ENCODE results near the gene SKP1. TPM values are rescaled to one million over a fixed set of nuclear protein-coding genes. Genes with fewer than 3 reads are reported as not detected.

SKP1 gene
- total RNA-seq, 1 experiment from 2014 or later: 348 TPM

DNA sequence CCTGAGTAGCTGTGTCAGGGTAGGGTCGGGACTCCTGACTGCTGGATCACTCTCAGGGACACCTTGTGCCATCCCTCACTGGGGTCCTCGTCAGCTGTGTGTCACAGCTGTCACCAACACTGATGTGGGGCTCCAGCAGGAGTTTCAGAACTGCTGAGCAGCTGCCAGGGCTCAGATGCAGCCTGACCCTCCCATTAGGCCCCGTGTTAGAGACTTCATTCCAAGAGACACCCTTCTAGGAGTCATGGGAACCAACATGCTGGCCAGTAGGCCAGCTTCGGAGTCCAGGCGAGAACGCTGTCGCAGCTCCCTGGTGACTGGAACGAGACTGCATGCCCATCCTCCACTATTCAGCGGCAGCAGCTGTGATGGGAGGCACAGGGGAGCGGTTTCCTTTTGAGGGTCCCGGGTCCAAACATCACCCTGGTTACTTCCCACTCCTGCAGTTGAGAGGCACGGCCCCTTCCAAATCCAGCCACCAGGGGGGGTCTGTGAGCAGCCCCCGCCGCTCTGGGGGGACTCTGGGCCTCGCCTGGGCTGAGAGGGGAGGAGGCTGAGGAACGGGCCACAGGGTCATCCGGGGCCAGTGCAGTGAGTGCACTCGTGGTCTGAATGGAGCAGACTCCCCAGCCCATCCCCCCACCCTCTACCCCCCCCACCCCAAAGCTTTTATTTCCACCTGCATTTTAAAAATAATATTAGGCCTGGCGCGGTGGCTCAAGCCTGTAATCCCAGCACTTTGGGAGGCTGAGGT is 74.9 kb downstream of the SKP1 start:
- no peaks in the 10 kb centered on the region for H3K4me1 ChIP-seq (ENCODE audit: insufficient read depth, low read length)
- no peak overlapping the region for H4K5ac ChIP-seq (ENCODE audit: insufficient read length, low read depth, low read length)
- no peaks in the 10 kb centered on the region for H3K23me2 ChIP-seq (ENCODE audit: insufficient read length, low read depth, low read length, poor library complexity, severe bottlenecking)
- no peaks in the 10 kb centered on the region for H3K79me1 ChIP-seq (ENCODE audit: insufficient read depth, low read depth, low read length, poor library complexity, severe bottlenecking)
- Mint-ChIP-seq H3K36me3 (ENCODE audit: insufficient read depth in 1 of 3, low read depth in 3 of 3) (no peaks in the 10 kb centered on the region), H3K4me1 (peaks cover 58 to 63% of the 10 kb centered on the region in 2 experiments), H3K9me3 (no peaks in the 10 kb centered on the region), H3K27ac (no peak overlapping the region; a peak in 1 of 7 replicates), H3K27me3 (ENCODE audit: low read depth) (peaks cover 65% of the 10 kb centered on the region), H3K4me3 (no peak overlapping the region; a peak in 1 of 5 replicates)
- H2BK120ac ChIP-seq (ENCODE audit: low read depth, low read length, poor library complexity, severe bottlenecking): no peak overlapping the region
- H2BK20ac ChIP-seq (ENCODE audit: low read depth, low read length, poor library complexity, severe bottlenecking): no peak overlapping the region
- no peak overlapping the region; the same call in 1 of the 2 replicates for H3K14ac ChIP-seq (ENCODE audit: insufficient read depth, low read length)
- H3K27ac ChIP-seq (ENCODE audit: insufficient read length, low read depth, low read length): no peak overlapping the region
- H4K8ac ChIP-seq (replicated peaks; ENCODE audit: insufficient read length, low read depth, low read length): no peak overlapping the region
- H2BK15ac ChIP-seq (ENCODE audit: low read depth, low read length): no peak overlapping the region
- no peak overlapping the region for H3K4ac ChIP-seq (ENCODE audit: low read depth, low read length)
- H3K9ac ChIP-seq (ENCODE audit: extremely low read depth, insufficient read length, low read length): no peak overlapping the region
- no peak overlapping the region for H2AFZ ChIP-seq (ENCODE audit: low read length)
- TF ChIP-seq, protein P1, sequence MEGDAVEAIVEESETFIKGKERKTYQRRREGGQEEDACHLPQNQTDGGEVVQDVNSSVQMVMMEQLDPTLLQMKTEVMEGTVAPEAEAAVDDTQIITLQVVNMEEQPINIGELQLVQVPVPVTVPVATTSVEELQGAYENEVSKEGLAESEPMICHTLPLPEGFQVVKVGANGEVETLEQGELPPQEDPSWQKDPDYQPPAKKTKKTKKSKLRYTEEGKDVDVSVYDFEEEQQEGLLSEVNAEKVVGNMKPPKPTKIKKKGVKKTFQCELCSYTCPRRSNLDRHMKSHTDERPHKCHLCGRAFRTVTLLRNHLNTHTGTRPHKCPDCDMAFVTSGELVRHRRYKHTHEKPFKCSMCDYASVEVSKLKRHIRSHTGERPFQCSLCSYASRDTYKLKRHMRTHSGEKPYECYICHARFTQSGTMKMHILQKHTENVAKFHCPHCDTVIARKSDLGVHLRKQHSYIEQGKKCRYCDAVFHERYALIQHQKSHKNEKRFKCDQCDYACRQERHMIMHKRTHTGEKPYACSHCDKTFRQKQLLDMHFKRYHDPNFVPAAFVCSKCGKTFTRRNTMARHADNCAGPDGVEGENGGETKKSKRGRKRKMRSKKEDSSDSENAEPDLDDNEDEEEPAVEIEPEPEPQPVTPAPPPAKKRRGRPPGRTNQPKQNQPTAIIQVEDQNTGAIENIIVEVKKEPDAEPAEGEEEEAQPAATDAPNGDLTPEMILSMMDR (conservative IDR thresholded peaks at IDR 0.05): peak; percentile 94
- H2BK5ac ChIP-seq (ENCODE audit: insufficient read length, low read length): no peak overlapping the region
- no peak overlapping the region for H2AK5ac ChIP-seq (ENCODE audit: insufficient read length, low read length)
- no CpG with 5 or more reads among the region's 20 CpGs for WGBS (ENCODE audit: extremely low coverage, insufficient read length, low lambda C conversion rate)
- H4K20me1 ChIP-seq (ENCODE audit: control insufficient read depth, insufficient read depth, insufficient read length): no peaks in the 10 kb centered on the region
- no peaks in the 10 kb centered on the region for H3K79me2 ChIP-seq (ENCODE audit: insufficient read depth, low read length)
- peak overlapping the region; percentile 33 for H3K18ac ChIP-seq (ENCODE audit: insufficient read length, low read depth, low read length)
- H3K23ac ChIP-seq (ENCODE audit: insufficient read length, low read depth, low read length): no peak overlapping the region
- peaks cover 5% of the 10 kb centered on the region; the same call in 1 of the 2 replicates for H3K27me3 ChIP-seq (ENCODE audit: insufficient read depth, low read length)
- no peak overlapping the region for H3K56ac ChIP-seq (ENCODE audit: insufficient read length, low read depth, low read length)
- DNase-seq: peak; percentile 88
- H3K9me3 ChIP-seq (ENCODE audit: control insufficient read depth, low read depth, low read length): no peaks in the 10 kb centered on the region
- H4K91ac ChIP-seq (ENCODE audit: insufficient read length, low read depth, low read length): no peak overlapping the region
- H3K4me2 ChIP-seq (ENCODE audit: insufficient read depth, insufficient read length, low read length): no peak overlapping the region
- H3T11ph ChIP-seq (ENCODE audit: low read length): no peak overlapping the region
- H2BK12ac ChIP-seq (ENCODE audit: insufficient read length, low read depth, low read length): no peak overlapping the region
